OCI-LY3 (cell line): Measurements from ENCODE around the gene TPM1.

Experiments
- H2AFZ ChIP-seq: fragments of 200-600, 300-600 bp; shearing (Covaris generic); 2 replicates; pipeline ENCODE4 v1.6.0; 2014; ENCODE audit warnings: antibody characterized with exemption, low read depth, low read length
- H3K27ac ChIP-seq: fragments of 200-600, 300-600 bp; sonication (generic); 2 replicates; pipeline ENCODE4 v1.5.1; 2014; ENCODE audit warnings: mild to moderate bottlenecking, low read length, moderate library complexity, mixed read lengths
- H3K27me3 ChIP-seq: fragments of 200-600, 300-600 bp; sonication (generic); 2 replicates; pipeline ENCODE4 v1.6.1; 2014; ENCODE audit warnings: low read depth, low read length, mixed read lengths
- H3K36me3 ChIP-seq: fragments of 200-600, 300-600 bp; sonication (generic); replicated peaks from 2 replicates; pipeline ENCODE3; 2014; ENCODE audit warnings: low read depth, low read length, mixed read lengths
- H3K4me1 ChIP-seq: fragments of 300-600, 200-600 bp; sonication (generic); 2 replicates; pipeline ENCODE4 v1.6.1; 2014; ENCODE audit warnings: low read length, mixed read lengths
- H3K4me2 ChIP-seq: fragments of 200-600, 300-600 bp; sonication (generic); 2 replicates; pipeline ENCODE4 v1.6.1; 2014; ENCODE audit warnings: low read length, mixed read lengths
- H3K4me3 ChIP-seq: fragments of 300-600, 200-600 bp; sonication (generic); 2 replicates; pipeline ENCODE4 v1.5.1; 2014; ENCODE audit warnings: antibody characterized with exemption, mild to moderate bottlenecking, low read length, moderate library complexity
- H3K79me2 ChIP-seq: fragments of 300-600, 200-600 bp; shearing (Covaris generic); 2 replicates; pipeline ENCODE4 v1.6.1; 2014; ENCODE audit warnings: mild to moderate bottlenecking, low read length, mixed read lengths
- H3K9ac ChIP-seq: fragments of 300-600, 200-600 bp; shearing (Covaris generic); 2 replicates; pipeline ENCODE4 v1.6.0; 2014; ENCODE audit warnings: mild to moderate bottlenecking, low read length, moderate library complexity
- H3K9me3 ChIP-seq: fragments of 200-600, 300-600 bp; shearing (Covaris generic); 2 replicates; pipeline ENCODE4 v1.6.1; 2014; ENCODE audit warnings: low read length, mixed read lengths; ENCODE audit not compliant: insufficient read depth
- H4K20me1 ChIP-seq: fragments of 200-600, 300-600 bp; sonication (generic); 2 replicates; pipeline ENCODE4 v1.6.1; 2016; ENCODE audit warnings: low read length, mixed read lengths; ENCODE audit not compliant: insufficient read depth
- CTCF ChIP-seq: fragments of 200-600, 300-600 bp; sonication (generic); IDR thresholded peaks from 2 replicates; pipeline ENCODE4 v1.5.1; 2014; ENCODE audit warnings: antibody characterized with exemption, low read length, low read depth
- EZH2phosphoT487 ChIP-seq: fragments of 200-600 bp; shearing (Covaris generic); IDR thresholded peaks from 2 replicates; pipeline ENCODE4 v1.6.1; 2018; ENCODE audit warnings: antibody characterized with exemption, mixed run types, low read depth

TPM1 gene

GRCh38 chr15:63049783-63050371 is 7.3 kb downstream of the TPM1 start:
- peak overlapping the region; percentile 85 for H3K4me3 ChIP-seq
- H3K36me3 ChIP-seq = no peaks in the 10 kb centered on the region
- no peak overlapping the region for H3K9ac ChIP-seq
- no peak overlapping the region for H2AFZ ChIP-seq
- H3K27me3 ChIP-seq = peaks cover 36% of the 10 kb centered on the region
- H3K27ac ChIP-seq = no peak overlapping the region
- peak overlapping the region; percentile 81 for H3K4me2 ChIP-seq
- no peaks in the 10 kb centered on the region for H4K20me1 ChIP-seq
- no peaks in the 10 kb centered on the region for H3K79me2 ChIP-seq
- no peaks in the 10 kb centered on the region for H3K9me3 ChIP-seq
- TF ChIP-seq CTCF = no peak
- H3K4me1 ChIP-seq = peaks cover 12% of the 10 kb centered on the region

- H4K20me1 ChIP-seq = no peaks in the 10 kb centered on the region
- H3K79me2 ChIP-seq = no peaks in the 10 kb centered on the region
- no peak overlapping the region for H2AFZ ChIP-seq
- peaks cover 12% of the 10 kb centered on the region for H3K4me1 ChIP-seq
- no peak overlapping the region for H3K4me3 ChIP-seq
- H3K27me3 ChIP-seq = peaks cover 27% of the 10 kb centered on the region
- no peak overlapping the region for H3K27ac ChIP-seq
- no peak overlapping the region for H3K4me2 ChIP-seq
- H3K36me3 ChIP-seq = no peaks in the 10 kb centered on the region
- no peaks in the 10 kb centered on the region for H3K9me3 ChIP-seq
- TF ChIP-seq EZH2phosphoT487 = no peak
- TF ChIP-seq CTCF = no peak
- no peak overlapping the region for H3K9ac ChIP-seq
Measured at GRCh38 chr15:63050731-63051155, 8.2 kb downstream of the TPM1 start.

GRCh38 chr15:63051156-63052066 is 8.9 kb downstream of the TPM1 start:
- Histone ChIP-seq H3K4me2 (no peak overlapping the region), H3K79me2 (no peaks in the 10 kb centered on the region), H3K9me3 (no peaks in the 10 kb centered on the region), H3K4me1 (peaks cover 12% of the 10 kb centered on the region), H4K20me1 (no peaks in the 10 kb centered on the region), H3K36me3 (no peaks in the 10 kb centered on the region), H3K27me3 (peaks cover 20% of the 10 kb centered on the region), H2AFZ (no peak overlapping the region), H3K9ac (no peak overlapping the region), H3K4me3 (no peak overlapping the region), H3K27ac (no peak overlapping the region)
- TF ChIP-seq EZH2phosphoT487 (no peak), CTCF (no peak)

- Histone ChIP-seq H3K36me3 (no peaks in the 10 kb centered on the region), H3K4me2 (no peak overlapping the region), H3K9ac (no peak overlapping the region), H3K4me3 (no peak overlapping the region), H3K9me3 (no peaks in the 10 kb centered on the region), H3K79me2 (no peaks in the 10 kb centered on the region), H3K27ac (no peak overlapping the region), H2AFZ (no peak overlapping the region), H4K20me1 (no peaks in the 10 kb centered on the region), H3K4me1 (peaks cover 12% of the 10 kb centered on the region), H3K27me3 (peaks cover 12% of the 10 kb centered on the region)
- no peak for TF ChIP-seq EZH2phosphoT487
- no peak for TF ChIP-seq CTCF
Measured at GRCh38 chr15:63052077-63052841, 9.7 kb downstream of the TPM1 start.
